Body of pancreas (tissue), 4 donors: Measurements from ENCODE around the gene CDK4.

Experiments used
- CTCF ChIP-seq, 7 experiments: fragments of 450-650 bp in 4 of 7; fragments of 200-600 bp in 3 of 7; sonication (generic) in 3 of 7; IDR thresholded peaks; one replicate each; pipeline ENCODE4 v1.5.1; 2016 to 2019; ENCODE audit warnings: antibody characterized with exemption in 7 of 7
- POLR2A ChIP-seq, 3 donors: fragments of 450-650 bp; IDR thresholded peaks; one replicate each; pipeline ENCODE4 v1.6.1; 2016; ENCODE audit warnings: antibody characterized with exemption in 3 of 3, mild to moderate bottlenecking in 2 of 3

GRCh38 chr12:57739387-57739786 lies 12.7 kb downstream of the CDK4 start:
- TF ChIP-seq POLR2A (IDR thresholded peaks at IDR 0.05) (no peak), CTCF (IDR thresholded peaks at IDR 0.05) (no peak)
